ENCODE measurements around the gene HP. TPM values are rescaled to one million over a fixed set of nuclear protein-coding genes. Genes with fewer than 3 reads are reported as not detected.

The HP gene
- total RNA-seq, 1 donor from 2014 or later = 66.8 TPM

GRCh38 chr16:72104905-72105304, 50.6 kb downstream of the HP start:
- intact Hi-C loops (cut with DNase I) = no loop called here
- ATAC-seq = no peak

GRCh38 chr16:72105978-72106377, 51.7 kb downstream of the HP start:
- ATAC-seq (no peak), DNase-seq (no peak)
- Histone ChIP-seq H3K36me3 (peaks cover 100% of the 10 kb centered on the region), H3K27me3 (ENCODE audit: low read depth) (no peaks in the 10 kb centered on the region), H3K4me1 (no peaks in the 10 kb centered on the region), H3K4me3 (no peak overlapping the region), H3K27ac (no peak overlapping the region), H3K9me3 (no peaks in the 10 kb centered on the region)
- intact Hi-C loops (cut with DNase I) = no loop called here
- TF ChIP-seq CTCF (IDR thresholded peaks at IDR 0.05) = no peak

More at GRCh38 chr16:72104905-72105304, 50.6 kb downstream of the HP start:
- no peak for DNase-seq
- no peaks in the 10 kb centered on the region for H3K4me1 ChIP-seq
- no peaks in the 10 kb centered on the region for H3K9me3 ChIP-seq
- TF ChIP-seq CTCF (IDR thresholded peaks at IDR 0.05) = no peak
- H3K27ac ChIP-seq = no peak overlapping the region
- peaks cover 100% of the 10 kb centered on the region for H3K36me3 ChIP-seq
- H3K4me3 ChIP-seq = no peak overlapping the region
- H3K27me3 ChIP-seq (ENCODE audit: low read depth) = no peaks in the 10 kb centered on the region

- Histone ChIP-seq H3K27ac (no peak overlapping the region), H3K9me3 (no peaks in the 10 kb centered on the region), H3K4me1 (no peaks in the 10 kb centered on the region), H3K4me3 (no peak overlapping the region), H3K36me3 (peaks cover 100% of the 10 kb centered on the region), H3K27me3 (ENCODE audit: low read depth) (no peaks in the 10 kb centered on the region)
- ATAC-seq = no peak
- intact Hi-C loops (cut with DNase I) = no loop called here
- no peak for TF ChIP-seq CTCF (IDR thresholded peaks at IDR 0.05)
- DNase-seq = no peak
Observed at GRCh38 chr16:72107371-72107770, 53.1 kb downstream of the HP start.

GRCh38 chr16:72108353-72109102, 54.2 kb downstream of the HP start:
- intact Hi-C loops (cut with DNase I) = no loop called here
- no peak for TF ChIP-seq CTCF (IDR thresholded peaks at IDR 0.05)

GRCh38 chr16:72109300-72109699, 55.0 kb downstream of the HP start:
- TF ChIP-seq CTCF (IDR thresholded peaks at IDR 0.05) = no peak
- intact Hi-C loops (cut with DNase I) = no loop called here
- ATAC-seq (no peak), DNase-seq (no peak)
- Histone ChIP-seq H3K9me3 (no peaks in the 10 kb centered on the region), H3K4me1 (no peaks in the 10 kb centered on the region), H3K4me3 (no peak overlapping the region), H3K27me3 (ENCODE audit: low read depth) (no peaks in the 10 kb centered on the region), H3K36me3 (peaks cover 95% of the 10 kb centered on the region), H3K27ac (no peak overlapping the region)

More at GRCh38 chr16:72108353-72109102, 54.2 kb downstream of the HP start:
- Histone ChIP-seq H3K36me3 (peaks cover 100% of the 10 kb centered on the region), H3K27ac (no peak overlapping the region), H3K4me1 (no peaks in the 10 kb centered on the region), H3K27me3 (ENCODE audit: low read depth) (no peaks in the 10 kb centered on the region), H3K9me3 (no peaks in the 10 kb centered on the region), H3K4me3 (no peak overlapping the region)
- no peak for DNase-seq
- no peak for ATAC-seq
